HG03060 (cell line): ENCODE data around the gene SPTAN1.
A peak's percentile ranks its signal among the peaks of the same experiment; 100 is the strongest.
"Not testable (repeated sequence)": the region's sequence is repeated elsewhere in the genome, so short reads cannot be mapped to it uniquely, and the experiment has no call there.

Source experiments
- ATAC-seq: cut with Tn5 transposase; IDR thresholded peaks from one replicate; pipeline ENCODE4 v1.9.1; 2021; ENCODE audit warnings: low read depth, moderate number of reproducible peaks; ENCODE audit not compliant: unreplicated experiment

Gene SPTAN1

GRCh38 chr9:128552153-128552743 is at the start of gene SPTAN1:
SPTAN1 (plus strand) TSS chr9:128552587; CDS start chr9:128566741, 14,154 bp downstream.
- peak; percentile 39 for ATAC-seq

DNA sequence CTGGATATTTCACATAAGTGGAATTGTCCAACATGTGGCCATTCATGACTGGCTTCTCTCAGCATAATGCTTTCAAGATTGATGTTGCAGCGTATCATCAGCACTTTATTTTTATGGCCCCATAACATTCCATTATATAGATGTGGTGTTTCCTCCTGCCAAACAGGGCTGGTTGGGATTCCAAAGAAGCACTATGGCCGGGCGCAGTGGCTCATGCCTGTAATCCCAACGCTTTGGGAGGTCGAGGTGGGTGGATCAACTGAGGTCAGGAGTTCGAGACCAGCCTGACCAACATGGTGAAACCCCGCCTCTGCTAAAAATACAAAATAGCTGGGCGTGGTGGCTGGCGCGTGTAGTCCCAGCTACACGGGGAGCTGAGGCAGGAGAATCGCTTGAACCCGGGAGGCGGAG is 49.0 kb upstream of the SPTAN1 start:
- not testable (repeated sequence) for ATAC-seq

- no peak for ATAC-seq
Measured at GRCh38 chr9:128503870-128504269, 48.5 kb upstream of the SPTAN1 start.

DNA sequence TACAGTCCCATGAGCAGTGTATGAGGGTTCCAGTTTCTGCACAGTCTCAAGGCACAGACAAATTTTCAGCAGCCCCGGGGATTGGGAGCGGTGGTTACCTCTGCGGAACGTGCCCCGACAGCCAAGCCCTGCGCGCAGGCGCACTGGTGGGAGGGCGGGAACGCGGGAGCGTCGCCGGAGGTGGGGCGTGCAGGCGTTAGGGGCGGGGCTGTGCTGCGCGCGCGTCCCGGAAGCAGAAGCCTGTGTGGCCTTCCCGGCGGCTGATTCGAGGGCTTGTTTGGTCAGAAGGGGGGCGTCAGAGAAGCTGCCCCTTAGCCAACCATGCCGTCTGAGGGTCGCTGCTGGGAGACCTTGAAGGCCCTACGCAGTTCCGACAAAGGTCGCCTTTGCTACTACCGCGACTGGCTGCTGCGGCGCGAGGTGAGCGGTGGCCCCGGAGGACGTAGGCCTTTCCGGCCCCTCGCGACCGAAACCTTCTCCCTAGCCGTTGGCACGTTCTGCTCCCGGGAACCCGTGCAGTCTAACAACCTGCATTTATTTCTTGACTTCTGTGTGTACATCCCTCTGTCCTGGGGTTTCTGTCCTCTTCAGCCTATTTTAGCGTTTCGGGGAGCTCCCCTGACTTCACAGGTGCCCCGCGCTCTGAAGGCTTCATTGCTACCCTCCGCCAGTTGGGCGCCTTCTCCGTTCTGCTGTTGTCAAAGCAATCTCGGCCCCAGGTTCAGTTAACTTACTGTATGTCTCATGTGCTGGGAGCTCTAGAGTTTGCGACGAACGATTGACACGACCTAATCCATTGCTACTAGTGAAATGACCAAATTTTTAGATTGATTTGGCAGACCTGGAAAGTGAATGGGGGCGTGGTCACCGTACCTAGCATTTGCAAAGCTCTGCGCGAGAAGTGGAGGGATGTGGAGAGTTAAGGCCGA is 47.6 kb upstream of the SPTAN1 start, which contains the start of gene GLE1:
GLE1 (plus strand) TSS at position 235 of the 929 bp plus-strand sequence; CDS start at position 322, 87 bp downstream.
- peak; percentile 74 for ATAC-seq

DNA sequence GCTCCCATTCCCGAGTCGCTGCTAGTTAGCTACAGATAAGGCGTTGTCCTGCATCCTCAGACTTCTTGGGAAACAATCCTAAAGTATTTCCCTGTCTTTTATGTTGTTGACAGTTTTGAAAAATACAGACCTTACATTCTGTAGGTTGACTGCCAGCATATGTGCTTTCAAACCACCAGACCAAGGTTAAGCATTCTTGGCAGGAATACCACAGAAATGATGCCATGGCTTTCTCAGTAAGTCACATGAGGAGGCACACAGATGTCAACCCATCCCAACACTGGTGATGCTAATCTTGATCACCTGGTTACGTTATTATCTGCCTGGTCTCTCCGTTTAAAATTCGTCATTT is 47.0 kb upstream of the SPTAN1 start:
- ATAC-seq: no peak

DNA sequence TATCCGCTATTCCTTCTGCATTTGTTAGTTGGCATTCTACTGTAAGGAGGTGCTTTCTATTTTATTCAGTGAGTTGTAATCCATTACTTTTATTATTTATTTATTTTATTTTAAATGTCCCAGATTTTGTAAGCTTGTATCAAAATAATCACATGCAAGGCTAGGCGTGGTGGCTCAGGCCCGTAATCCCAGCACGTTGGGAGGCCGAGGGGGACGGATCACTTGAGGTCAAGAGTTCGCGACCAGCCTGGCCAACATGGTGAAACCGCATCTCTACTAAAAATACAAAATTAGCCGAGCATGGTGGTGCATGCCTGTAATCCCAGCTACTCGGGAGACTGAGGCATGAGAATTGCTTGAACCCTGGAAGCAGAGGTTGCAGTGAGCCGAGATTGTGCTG is 46.5 kb upstream of the SPTAN1 start:
- not testable (repeated sequence) for ATAC-seq

DNA sequence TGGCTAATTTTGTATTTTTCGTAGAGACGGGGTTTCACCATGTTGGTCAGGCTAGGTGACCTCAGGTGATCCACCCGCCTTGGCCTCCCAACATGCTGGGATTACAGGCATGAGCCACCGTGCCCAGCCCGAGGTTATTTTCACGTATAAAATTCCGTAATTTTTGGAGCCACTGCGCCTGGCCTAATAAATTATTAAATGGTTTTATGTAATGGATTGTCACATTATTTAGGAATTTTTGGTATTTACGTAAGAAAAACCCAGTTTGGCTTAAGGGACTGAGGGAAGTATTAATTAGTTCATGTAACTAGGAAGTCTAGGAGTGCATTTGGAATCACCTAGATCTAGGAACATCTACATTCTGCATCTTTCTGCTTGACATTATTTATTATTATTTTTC is 39.6 kb upstream of the SPTAN1 start:
- ATAC-seq: no peak

- ATAC-seq: no peak
Measured at GRCh38 chr9:128521956-128522355, 30.4 kb upstream of the SPTAN1 start.

DNA sequence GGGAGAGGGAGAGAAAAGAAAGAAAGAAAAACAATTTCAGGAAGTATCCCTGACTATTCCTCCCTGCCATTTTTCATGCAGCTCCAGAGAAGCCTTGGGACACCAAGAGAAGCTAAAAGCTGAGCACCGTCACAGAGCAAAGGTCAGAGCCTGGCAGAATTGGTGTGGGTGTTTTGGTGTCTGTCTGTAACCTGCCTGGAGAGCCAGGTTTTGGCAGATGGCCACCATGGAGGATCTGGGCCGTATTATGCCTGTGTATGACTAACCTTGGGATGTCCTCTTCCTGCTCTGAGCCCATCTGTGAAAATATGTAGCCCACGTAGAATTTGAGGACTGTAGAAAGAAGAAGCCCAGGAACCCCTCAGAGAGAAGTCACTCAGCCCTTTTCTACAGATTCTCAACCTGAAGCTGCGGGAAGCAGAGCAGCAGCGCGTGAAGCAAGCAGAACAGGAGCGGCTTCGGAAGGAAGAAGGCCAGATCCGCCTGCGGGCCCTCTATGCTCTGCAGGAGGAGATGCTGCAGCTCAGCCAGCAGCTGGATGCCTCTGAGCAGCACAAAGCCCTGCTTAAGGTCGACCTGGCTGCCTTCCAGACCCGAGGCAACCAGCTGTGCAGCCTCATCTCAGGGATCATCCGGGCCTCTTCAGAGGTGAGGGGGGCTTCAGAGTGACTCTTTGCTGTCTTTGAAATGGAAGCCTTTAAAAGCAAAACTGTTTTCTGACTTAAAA is 29.0 kb upstream of the SPTAN1 start:
- no peak for ATAC-seq

DNA sequence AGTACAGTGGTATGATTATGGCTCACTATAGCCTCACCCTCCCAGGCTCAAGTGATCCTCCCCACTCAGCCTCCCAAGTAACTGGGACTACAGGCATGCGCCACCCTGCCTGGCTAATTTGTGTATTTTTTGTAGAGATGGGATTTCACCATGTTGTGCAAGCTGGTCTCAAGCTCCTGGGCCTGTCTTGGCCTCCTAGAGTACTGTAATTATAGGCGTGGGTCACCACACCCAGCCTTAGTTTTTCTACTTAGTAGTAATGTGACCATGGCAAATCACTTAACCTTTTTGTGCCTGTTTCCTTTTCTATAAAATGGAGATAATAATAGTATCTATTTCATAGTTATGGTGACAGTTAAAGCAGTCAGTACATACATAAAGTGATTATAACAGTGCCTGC is 25.7 kb upstream of the SPTAN1 start:
- no peak for ATAC-seq

- ATAC-seq: no peak
Measured at GRCh38 chr9:128528445-128529160, 23.8 kb upstream of the SPTAN1 start.

- no peak for ATAC-seq
Measured at GRCh38 chr9:128529191-128529590, 23.2 kb upstream of the SPTAN1 start.

- ATAC-seq: no peak
Measured at GRCh38 chr9:128532581-128532980, 19.8 kb upstream of the SPTAN1 start.

- no peak for ATAC-seq
Measured at GRCh38 chr9:128540634-128541360, 11.6 kb upstream of the SPTAN1 start.

- ATAC-seq: no peak
Measured at GRCh38 chr9:128546504-128546903, 5.9 kb upstream of the SPTAN1 start.

DNA sequence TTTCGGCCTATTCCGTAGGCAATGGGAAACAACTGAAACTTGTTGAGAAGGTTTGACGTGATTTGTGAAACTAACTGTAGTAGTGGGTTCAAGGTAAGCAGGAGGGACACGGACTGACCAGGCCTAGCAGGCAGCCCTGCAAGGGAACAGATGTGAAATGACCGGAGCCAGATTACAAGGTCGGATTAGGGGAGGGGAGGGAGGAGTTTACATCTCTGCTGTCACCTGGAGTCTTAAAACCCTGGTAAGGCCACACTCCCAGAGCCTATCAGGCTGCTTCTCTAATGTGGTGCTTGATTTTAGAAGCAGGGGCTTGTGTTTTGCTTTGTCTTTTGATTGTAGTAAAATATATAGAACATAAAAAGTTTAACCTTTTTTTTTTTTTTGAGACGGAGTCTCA is 3.5 kb upstream of the SPTAN1 start:
- ATAC-seq: no peak

GRCh38 chr9:128550226-128550625 is 2.2 kb upstream of the SPTAN1 start:
- no peak for ATAC-seq

DNA sequence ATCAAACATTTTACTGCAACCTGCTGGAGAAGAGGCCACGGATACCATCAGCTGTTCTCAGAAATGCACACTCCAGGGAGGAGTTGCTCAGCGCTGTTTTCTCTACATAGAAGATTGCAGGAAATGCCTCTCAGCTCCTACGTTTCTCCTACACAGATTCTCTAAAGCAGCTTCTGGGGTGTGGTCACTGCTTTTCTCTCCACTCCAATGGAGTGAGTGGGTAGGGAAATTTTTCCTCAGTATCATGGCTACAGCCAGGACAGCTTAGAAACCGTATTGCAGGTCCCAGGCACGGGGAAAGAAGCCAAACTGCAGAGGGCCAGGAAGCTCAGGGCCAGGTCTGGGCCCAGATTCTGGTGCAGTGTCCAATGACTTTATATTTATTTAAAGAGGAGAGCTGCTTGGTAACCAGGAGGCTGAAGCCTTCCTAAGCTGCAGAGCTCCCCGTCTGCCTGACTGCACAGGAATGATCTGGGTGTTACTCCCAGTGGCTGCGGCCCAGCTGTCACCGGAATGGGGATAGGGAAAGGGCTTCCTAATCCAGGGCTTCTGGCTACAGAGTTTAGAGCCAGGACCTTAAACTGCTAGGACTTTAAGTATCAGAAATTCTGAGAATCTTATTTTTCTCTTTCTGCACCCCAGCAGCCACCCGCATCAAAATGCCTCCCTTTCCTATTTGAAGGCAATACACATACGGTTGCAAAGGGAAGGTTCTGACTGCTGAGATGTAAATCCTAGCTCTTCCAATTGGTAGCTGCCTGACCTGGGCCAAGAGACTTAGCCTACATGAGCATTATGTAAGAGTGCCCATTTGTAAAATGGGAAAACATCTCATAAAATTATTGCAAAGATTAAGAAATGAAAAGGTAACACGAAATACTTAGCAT is 1.4 kb upstream of the SPTAN1 start:
- ATAC-seq: no peak

DNA sequence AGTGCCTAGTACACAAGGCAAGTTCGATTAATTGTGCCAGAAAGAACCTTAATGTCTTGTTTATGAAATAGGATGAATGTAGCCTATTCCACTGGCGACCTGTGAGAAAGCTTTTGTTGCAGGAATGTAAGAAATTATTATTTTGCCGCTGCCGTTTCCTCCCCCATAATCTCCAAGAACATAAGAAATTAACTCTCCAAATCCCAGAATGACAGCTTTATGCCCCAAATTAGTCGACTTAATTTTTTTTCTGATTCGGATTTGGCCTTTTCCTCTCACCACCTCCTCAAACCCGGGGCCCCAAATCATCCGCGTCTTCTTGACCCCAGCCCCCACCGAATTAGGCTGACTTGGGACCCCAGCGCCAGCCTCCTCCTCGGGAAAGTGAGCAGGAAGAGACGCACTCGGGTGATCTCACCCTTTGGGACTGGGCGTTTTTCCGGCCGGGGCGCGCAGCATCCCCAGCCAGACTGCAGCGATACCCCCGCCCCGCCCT is 682 bp upstream of the SPTAN1 start:
- no peak for ATAC-seq
